Mononuclear cell (primary cell): ENCODE data around the gene P3R3URF. TPM values are rescaled to one million over a fixed set of nuclear protein-coding genes. Genes with fewer than 3 reads are reported as not detected.

ENCODE experiments used
- H3K27me3 ChIP-seq: 2 replicates; pipeline ENCODE4 v1.6.0; 2011; ENCODE audit warnings: low read length, control low read depth; ENCODE audit not compliant: insufficient read depth
- H3K4me1 ChIP-seq: 2 replicates; pipeline ENCODE4 v1.5.1; 2011; ENCODE audit warnings: mild to moderate bottlenecking, low read length, control low read depth; ENCODE audit not compliant: insufficient read depth
- H3K4me3 ChIP-seq: 2 replicates; pipeline ENCODE4 v1.5.1; 2011; ENCODE audit warnings: mild to moderate bottlenecking, low read length, moderate library complexity
- H3K9me3 ChIP-seq: 2 replicates; pipeline ENCODE4 v1.5.1; 2011; ENCODE audit warnings: low read depth, mild to moderate bottlenecking, control low read depth, low read length
- total RNA-seq: library from RNA; depleted of rRNA; stranded (reverse); fragments of >200 nt; gene quantifications from one replicate; pipeline ENCODE4 v1.2.3, GENCODE V29; 2012

The P3R3URF gene
- total RNA-seq, 1 donor: not detected

DNA sequence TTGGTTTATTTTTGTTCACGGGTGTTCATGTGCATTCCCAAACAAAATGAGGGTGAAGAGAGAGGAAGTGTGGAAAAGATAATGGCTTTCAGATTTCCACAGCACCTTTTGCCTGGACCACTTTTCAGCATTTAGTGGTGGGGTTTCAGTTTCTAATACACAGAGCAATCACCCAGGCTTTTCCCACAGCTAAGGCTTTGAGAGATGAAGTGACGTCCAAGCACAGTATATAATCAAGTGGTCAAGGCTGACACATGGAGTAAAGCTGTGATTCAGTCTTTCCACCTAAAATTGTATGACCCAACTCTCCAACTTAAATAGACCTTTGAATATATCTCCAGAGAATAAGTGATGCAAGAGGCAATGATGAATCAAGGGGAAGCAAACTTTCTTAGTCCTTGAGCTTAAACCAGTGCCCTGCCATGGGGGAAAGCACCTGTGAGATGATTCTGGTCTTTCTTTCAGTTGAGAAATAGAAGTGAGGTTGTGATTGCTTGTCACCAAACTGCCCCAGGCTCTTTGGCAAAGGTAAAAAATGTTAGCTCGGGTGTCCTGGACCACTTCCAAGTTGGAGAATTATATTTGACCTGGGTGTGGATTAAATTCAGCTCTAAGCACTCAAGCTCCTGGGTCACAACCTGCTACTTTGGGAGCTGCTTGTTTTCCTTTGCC, 41.5 kb downstream of the P3R3URF start:
- Histone ChIP-seq H3K4me3 (no peak overlapping the region), H3K4me1 (peaks cover 23% of the 10 kb centered on the region), H3K9me3 (no peaks in the 10 kb centered on the region), H3K27me3 (peaks cover 22% of the 10 kb centered on the region)

- Histone ChIP-seq H3K4me1 (peaks cover 23% of the 10 kb centered on the region), H3K9me3 (no peaks in the 10 kb centered on the region), H3K4me3 (no peak overlapping the region), H3K27me3 (peaks cover 27% of the 10 kb centered on the region)
Observed at GRCh38 chr1:46133781-46134350, 42.4 kb downstream of the P3R3URF start.

- Histone ChIP-seq H3K9me3 (no peaks in the 10 kb centered on the region), H3K4me1 (peaks cover 23% of the 10 kb centered on the region), H3K27me3 (peaks cover 32% of the 10 kb centered on the region), H3K4me3 (peak overlapping the region; percentile 66)
Observed at GRCh38 chr1:46133181-46133658, 43.1 kb downstream of the P3R3URF start.

- H3K9me3 ChIP-seq: no peaks in the 10 kb centered on the region
- H3K4me3 ChIP-seq: peak within 1 kb of the TSS; percentile 66
- peaks cover 37% of the 10 kb centered on the region for H3K27me3 ChIP-seq
- peaks cover 23% of the 10 kb centered on the region for H3K4me1 ChIP-seq
Observed at GRCh38 chr1:46132529-46133180, 43.6 kb downstream of the P3R3URF start, which contains the start of gene PIK3R3. PIK3R3 (minus strand) TSS chr1:46132629; CDS start chr1:46131952, 677 bp downstream.

DNA sequence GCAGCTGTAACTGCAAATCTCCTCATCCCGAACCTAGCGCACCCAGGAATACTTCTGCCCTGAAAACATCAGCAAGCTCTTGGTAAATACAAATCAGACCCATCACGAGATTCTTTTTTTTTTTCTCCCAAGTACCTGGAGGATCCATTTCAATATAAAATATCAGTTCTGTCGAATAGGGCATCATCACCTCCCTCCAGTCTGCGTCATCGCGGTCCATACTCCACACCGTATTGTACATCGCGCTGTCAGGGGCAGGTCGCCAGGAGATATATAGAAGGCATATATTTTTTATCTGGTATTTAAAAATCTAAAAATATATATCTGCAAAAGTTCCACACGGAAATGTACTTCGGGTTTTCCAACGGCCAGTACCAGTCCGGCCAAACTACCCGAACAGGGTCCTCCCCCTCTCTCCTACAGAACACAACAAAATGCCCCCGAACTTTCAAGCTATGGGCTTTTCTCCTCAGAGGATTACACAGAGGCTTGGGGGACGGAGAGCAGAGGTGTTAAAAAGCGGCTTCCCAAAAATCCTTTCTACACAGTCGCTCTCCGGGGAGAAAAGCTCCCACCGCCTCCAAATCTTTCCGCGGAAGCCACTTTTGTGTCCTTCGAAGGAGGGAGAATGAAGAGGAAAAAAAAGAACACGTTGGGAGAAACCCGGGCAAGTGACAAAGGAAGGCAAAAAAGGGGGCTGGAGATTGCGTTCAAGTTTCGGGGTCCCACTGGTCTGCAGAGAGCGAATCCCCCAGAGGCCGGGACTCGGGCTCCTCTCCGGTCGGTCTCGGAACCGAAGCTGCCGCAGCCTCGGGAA, 44.4 kb downstream of the P3R3URF start:
- peak overlapping the region; percentile 66 for H3K4me3 ChIP-seq
- no peaks in the 10 kb centered on the region for H3K9me3 ChIP-seq
- H3K4me1 ChIP-seq: peaks cover 23% of the 10 kb centered on the region
- H3K27me3 ChIP-seq: peaks cover 37% of the 10 kb centered on the region

DNA sequence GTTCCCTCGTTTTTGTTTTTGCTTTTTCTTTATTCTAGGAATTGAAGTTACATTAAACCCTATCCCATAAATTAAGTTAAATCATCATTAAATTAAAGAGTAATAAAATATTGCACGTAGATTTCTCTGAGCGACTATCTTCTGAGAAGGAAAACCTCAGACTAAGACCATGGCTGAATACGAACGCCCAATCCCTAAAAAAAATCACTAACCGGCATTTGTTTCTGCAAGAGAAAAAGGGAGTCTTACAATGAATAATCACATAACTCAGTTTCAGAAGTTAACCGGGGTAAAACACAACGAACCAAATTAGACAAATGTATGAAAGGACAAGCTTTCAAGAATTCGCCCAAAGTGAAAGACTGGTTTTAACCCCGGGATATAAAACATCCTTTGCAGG, 45.2 kb downstream of the P3R3URF start:
- Histone ChIP-seq H3K4me3 (no peak overlapping the region), H3K27me3 (peaks cover 37% of the 10 kb centered on the region), H3K9me3 (no peaks in the 10 kb centered on the region), H3K4me1 (peaks cover 23% of the 10 kb centered on the region)

DNA sequence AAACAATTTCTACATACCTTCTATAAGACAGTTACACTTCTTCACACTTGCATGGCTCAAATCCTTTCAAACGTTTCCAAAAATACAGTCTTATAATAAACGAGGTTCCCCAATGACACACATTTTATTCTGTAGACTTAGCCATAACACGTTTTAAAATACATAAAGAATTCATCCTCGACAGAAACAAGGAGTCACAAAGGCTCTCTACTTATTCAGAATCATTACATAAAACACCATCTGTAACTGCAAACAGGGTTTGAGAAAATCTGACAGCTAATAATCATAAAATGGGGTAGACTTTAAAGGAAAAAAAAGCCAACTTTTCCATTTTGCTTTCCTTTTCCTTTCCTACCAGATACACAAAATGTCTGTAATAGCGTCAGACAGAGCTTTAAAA, 45.7 kb downstream of the P3R3URF start:
- Histone ChIP-seq H3K27me3 (peaks cover 37% of the 10 kb centered on the region), H3K4me1 (peaks cover 23% of the 10 kb centered on the region), H3K9me3 (no peaks in the 10 kb centered on the region), H3K4me3 (no peak overlapping the region)

DNA sequence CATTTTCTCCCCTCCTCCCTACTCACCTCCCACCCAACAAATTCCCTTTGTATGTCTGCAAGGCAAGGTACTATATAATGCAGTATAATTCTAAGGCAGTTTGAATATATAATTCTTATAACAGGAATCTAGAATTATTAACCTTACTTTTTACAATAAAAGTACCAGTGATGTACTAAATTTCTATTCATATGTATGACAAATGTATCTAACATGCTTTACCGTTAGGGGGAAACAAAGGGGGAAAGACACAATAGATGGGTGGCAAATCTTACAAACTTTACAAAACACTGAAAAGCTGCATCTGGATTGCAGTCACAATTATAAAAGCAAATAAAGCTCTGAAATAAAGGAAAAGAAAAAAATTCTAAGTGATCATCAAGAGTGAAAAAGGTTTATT, 46.2 kb downstream of the P3R3URF start:
- Histone ChIP-seq H3K4me1 (peaks cover 23% of the 10 kb centered on the region), H3K9me3 (no peaks in the 10 kb centered on the region), H3K27me3 (peaks cover 37% of the 10 kb centered on the region), H3K4me3 (no peak overlapping the region)

DNA sequence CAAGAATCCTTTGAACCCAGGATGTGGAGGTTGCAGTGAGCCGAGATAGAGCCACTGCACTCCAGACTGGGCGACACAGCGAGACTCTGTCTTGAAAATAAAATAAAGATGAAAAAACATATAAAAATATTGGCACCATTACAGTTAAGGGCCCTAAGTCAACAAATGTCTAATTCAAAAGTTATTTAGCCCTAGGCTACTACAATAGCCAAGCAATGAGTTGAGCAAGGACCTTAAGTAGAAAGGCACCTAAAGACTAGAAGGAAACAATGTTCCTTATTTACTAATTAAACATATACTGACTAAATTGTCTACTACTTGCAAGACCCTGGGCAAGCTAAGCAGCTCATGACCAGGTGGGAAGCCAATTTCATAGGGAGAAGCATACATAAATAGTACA, 47.9 kb downstream of the P3R3URF start:
- Histone ChIP-seq H3K27me3 (peaks cover 37% of the 10 kb centered on the region), H3K4me3 (no peak overlapping the region), H3K9me3 (no peaks in the 10 kb centered on the region), H3K4me1 (peaks cover 18% of the 10 kb centered on the region)

Other genes with a start within 250 kb of the P3R3URF start
- 0.42 TPM for gene PIK3R3, start 43.9 kb downstream of the P3R3URF start, total RNA-seq
- gene TSPAN1, start 1.4 kb downstream of the P3R3URF start, total RNA-seq: not detected
- gene POMGNT1, start 21.9 kb upstream of the P3R3URF start, total RNA-seq: 6.7 TPM
- gene LURAP1, start 26.8 kb upstream of the P3R3URF start, total RNA-seq: 0.10 TPM
- not detected for gene RAD54L, start 71.3 kb upstream of the P3R3URF start, total RNA-seq
- gene LRRC41, start 127.1 kb upstream of the P3R3URF start, total RNA-seq: 20.1 TPM
- gene UQCRH, start 127.2 kb upstream of the P3R3URF start, total RNA-seq: 311 TPM
- 10.8 TPM for gene NSUN4, start 164.3 kb upstream of the P3R3URF start, total RNA-seq
- 6.2 TPM for gene FAAH, start 217.8 kb upstream of the P3R3URF start, total RNA-seq